ENCODE data around the gene RNF141. TPM values are rescaled to one million over a fixed set of nuclear protein-coding genes. Genes with fewer than 3 reads are reported as not detected.

RNF141 gene
- total and polyA plus RNA-seq, 2 donors (not counting 3 experiments of a cell fraction or from before 2014, with no cell fraction given), result 9.4 to 32.4 TPM

MicroRNA genes within 50 kb of the gene (microRNA counts, 767-probe panel; counts per million panel counts)
- microRNA hsa-miR-4485, result 723 counts per million, percentile 96 among the panel's probes with 10 or more counts

Other genes with a start within 250 kb of the RNF141 start
- 36.7 and 42.4 TPM in 2 replicates for gene SBF2, start 247.0 kb downstream of the RNF141 start, total RNA-seq
- gene SBF2, start 247.0 kb downstream of the RNF141 start, polyA plus RNA-seq, result 15.4 and 17.3 TPM in 2 replicates
- gene ADM, start 236.1 kb downstream of the RNF141 start, total RNA-seq, result 36.7 and 45.3 TPM in 2 replicates
- 40.0 and 55.5 TPM in 2 replicates for gene ADM, start 236.1 kb downstream of the RNF141 start, polyA plus RNA-seq
- 1.7 and 2.5 TPM in 2 replicates for gene AMPD3, start 85.9 kb downstream of the RNF141 start, total RNA-seq
- gene AMPD3, start 85.9 kb downstream of the RNF141 start, polyA plus RNA-seq, result 1.4 and 2.5 TPM in 2 replicates
- 1.5 and 7.6 TPM in 2 replicates for gene LYVE1, start 27.5 kb upstream of the RNF141 start, total RNA-seq
- 4.6 and 5.3 TPM in 2 replicates for gene LYVE1, start 27.5 kb upstream of the RNF141 start, polyA plus RNA-seq
- gene IRAG1, start 152.6 kb upstream of the RNF141 start, total RNA-seq, result 0.35 and 0.38 TPM in 2 replicates
- 0.22 and 0.24 TPM in 2 replicates for gene IRAG1, start 152.6 kb upstream of the RNF141 start, polyA plus RNA-seq
- gene CTR9, start 210.1 kb upstream of the RNF141 start, total RNA-seq, result 33.2 and 33.4 TPM in 2 replicates
- 5.2 and 7.5 TPM in 2 replicates for gene CTR9, start 210.1 kb upstream of the RNF141 start, polyA plus RNA-seq